NOMO-1 treated with dmso at 0.1 percent for 144 hours (cell line): ENCODE measurements around the gene IFNL4.
"Not testable (repeated sequence)": the region's sequence is repeated elsewhere in the genome, so short reads cannot be mapped to it uniquely, and the experiment has no call there.

Experiments used
- DNase-seq: peaks from one replicate; lab custom pipeline; 2025; ENCODE audit not compliant: unreplicated experiment; lab: John Stamatoyannopoulos, UW

IFNL4 gene

DNA sequence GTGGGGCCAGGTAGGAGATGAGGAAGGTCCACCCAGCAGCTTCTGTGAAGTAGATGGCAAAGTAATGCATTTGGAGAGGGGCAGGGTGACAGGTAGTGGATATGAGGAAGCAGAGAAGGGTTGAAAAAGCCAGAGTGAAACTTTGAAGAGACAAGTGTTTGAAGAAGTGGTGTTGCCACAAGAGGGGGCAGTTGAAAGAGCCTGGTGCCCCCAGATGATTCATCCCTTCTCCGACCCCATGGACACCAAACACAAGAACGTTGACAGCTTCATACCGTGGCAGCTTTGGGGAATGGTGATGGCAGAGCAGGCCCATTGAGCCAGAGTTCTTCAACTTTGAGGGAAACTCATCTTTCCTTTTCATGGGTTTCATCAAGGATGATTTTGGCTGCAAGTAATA lies 23.7 kb downstream of the IFNL4 start:
- peak; percentile 13 for DNase-seq

- no peak for DNase-seq
These were observed 24.9 kb downstream of the IFNL4 start for GRCh38 chr19:39223703-39224279.

- not testable (repeated sequence) for DNase-seq
These were observed 29.5 kb downstream of the IFNL4 start for GRCh38 chr19:39219108-39219507.

DNA sequence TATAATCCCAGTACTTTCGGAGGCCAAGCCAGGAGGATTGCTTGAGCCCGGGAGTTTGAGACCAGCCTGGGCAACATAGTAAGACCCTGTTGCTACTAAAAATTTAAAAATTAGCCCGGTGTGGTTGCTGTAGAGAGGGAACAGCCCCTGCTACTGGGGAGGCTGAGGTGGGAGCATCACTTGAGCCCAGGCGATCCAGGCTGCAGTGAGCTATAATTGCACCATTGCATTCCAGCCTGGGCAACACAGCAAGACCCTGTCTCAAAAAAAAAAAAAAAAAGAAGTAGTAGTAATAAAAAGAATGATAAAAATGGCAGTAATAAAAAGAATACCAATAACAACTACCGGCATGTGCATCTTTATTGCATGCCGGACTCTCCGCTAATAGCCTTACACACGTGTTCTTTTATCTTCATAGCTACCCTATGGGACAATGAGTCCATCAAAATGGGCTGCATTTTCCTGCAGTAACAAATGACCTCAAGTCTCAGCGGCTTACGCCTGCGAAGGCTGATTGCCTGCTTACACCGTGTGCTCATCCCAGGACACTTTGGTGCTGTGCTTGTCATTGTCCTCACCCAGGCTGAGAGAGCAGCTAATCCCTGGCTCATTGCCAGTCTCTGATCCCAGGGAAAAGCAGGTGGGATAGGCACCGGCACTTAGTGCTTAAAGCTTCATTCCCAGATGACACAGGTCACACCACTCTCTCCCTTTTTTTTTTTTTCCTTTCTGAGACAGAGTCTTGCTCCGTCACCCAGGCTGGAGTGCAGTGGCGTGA lies 30.2 kb downstream of the IFNL4 start:
- no peak for DNase-seq

- no peak for DNase-seq
These were observed 31.6 kb downstream of the IFNL4 start for GRCh38 chr19:39217094-39217493.

DNA sequence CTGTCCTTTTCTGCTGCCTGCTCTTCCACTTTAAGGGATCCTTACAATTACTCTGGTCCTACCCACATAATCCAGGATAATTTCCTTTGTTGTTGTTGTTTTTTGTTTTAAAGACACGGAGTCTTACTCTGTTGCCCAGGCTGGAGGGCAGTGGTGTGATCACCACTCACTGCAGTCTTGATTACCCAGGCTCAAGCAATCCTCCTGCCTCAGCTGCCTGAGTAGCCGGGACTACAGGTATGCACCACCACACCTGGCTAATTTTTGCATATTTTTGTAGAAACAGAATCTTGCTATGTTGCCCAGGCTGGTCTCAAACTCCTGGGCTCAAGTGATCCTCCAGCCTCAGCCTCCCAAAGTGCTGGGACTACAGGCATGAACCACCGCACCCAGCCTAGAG lies 33.3 kb downstream of the IFNL4 start:
- DNase-seq: not testable (repeated sequence)

GRCh38 chr19:39212375-39212742 lies 36.3 kb downstream of the IFNL4 start:
- DNase-seq: no peak

GRCh38 chr19:39211731-39212374 lies 36.8 kb downstream of the IFNL4 start:
- DNase-seq: no peak

DNA sequence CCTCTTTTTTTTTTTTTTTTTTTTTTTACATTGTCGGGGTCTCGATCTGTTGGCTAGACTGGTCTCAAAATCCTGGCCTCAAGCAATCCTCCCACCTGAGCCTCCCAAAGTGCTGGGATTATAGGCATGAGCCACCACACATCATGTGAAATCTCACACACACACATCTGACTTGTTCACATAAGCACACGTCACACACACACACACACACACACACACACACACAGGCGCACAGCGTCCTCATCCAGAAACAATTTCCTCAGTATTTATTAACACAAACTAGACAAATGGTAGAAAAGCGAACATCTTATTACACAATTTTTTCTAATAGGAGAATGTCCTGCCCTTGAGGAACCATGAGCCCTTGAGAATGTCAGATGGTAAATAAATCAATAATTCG lies 39.5 kb downstream of the IFNL4 start:
- no peak for DNase-seq

GRCh38 chr19:39208175-39208795 lies 40.4 kb downstream of the IFNL4 start:
- DNase-seq: no peak

DNA sequence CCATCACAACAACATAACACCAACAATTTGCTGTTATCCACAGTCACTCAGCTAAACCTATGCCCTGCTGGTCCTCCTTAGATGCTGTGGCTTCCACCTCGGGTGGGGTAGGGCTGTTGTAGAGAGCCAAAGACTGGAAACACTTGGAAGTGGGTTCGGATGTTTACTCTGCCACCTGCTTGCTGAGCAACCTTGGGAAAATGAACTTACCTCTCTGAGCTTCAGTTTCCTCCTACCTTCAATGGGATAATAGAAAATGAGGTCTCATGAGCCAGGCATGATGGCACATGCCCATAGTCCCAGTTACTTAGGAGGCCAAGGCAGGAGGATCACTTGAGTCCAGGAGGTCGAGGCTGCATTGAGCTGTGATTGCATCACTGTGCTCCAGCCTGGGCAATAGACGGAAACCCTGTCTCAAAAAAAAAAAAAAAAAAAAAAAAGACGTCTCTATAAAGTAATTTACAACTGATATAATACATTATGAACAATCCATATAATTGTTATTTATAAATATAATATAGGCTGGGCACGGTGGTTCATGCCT lies 41.3 kb downstream of the IFNL4 start:
- no peak for DNase-seq

DNA sequence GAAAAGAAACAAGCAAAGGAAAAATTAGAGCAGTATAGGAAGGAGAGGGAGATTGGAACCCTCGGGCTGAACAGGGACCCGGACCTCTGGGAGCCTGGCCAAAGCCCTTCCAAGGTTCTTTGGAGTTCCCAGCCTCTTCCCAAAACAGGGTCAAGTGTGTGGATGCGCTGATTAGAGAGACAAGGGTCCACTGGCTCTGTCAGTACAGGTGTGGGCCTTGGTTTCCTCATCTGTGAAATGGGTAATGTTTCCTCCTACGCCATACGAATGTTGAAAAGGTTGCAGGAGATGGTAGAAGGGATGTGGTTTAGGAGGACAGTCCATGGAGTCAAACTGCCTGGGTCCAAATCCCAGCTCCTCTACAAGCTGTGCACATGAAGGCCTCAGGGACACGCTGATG lies 42.5 kb downstream of the IFNL4 start:
- DNase-seq: no peak

- no peak for DNase-seq
These were observed 43.2 kb downstream of the IFNL4 start for GRCh38 chr19:39205449-39205764.

DNA sequence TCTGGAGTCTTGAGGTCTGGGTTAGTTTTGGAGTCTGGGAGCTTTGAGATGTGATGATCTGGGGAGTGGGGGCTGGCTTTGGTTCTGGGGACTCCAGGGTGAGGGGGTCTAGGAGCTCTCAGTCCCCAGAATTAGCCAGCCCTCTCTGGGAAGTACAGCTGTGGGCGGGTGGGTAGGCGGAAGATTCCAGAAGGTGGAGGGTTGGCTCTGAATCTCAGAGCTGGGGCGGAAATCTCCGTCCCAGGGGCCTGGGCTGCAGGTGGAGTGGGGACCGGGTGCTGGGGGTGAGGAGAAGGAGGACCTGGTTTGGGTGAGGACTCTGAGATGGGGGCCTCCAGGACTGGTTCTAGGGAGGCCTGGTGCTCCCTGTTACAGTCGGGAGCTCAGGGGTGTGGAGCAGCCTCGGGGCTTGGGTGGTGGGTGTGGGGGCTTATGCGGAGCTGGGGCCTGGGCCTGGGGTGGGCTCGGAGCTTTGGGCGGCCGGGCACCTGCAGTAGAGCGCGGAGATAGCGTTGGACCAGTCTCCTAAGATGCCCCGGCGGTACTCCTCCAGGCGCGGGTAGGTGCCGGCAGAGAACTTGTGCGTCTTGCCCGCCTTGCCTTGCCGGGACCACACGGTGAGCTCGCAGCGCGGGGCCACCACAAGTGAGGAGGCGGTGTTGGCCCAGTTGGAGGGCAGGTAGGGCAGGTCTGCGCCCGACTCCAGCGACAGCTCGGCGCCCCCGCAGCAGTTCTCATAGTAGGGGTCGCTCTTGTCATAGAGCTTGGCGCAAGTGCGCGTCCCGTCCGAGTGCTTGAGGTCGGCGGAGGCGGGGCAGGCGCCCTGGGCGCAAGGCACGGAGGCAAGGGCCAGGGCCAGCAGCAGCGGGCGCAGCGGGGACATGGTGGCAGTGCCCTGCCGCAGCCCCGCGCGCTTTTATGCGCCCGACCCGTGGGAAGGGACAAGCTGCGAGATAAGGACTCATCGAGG lies 45.0 kb downstream of the IFNL4 start, which contains the start of gene SYCN:
Gene SYCN (minus strand): TSS at position 892 of the 970 bp plus-strand sequence. CDS start 9 bp downstream, at position 883.
- no peak for DNase-seq

DNA sequence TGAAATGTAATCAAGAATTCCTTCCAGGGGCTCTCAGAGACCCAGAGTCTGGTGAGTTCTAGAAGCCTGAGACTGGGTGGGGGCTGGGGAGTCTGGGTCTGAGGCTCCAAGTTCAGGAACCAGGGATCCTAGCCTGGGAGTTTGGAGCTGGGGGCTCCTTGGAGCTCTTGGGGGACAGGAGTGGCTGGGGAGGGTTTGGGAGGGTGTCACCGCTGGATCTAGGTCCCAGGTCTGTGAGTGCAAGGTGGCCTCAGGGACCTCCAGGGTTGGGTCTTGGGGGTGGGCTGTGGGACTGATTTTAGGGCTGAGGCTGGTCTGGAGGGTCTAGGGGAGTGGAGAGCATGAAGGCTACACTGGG lies 45.7 kb downstream of the IFNL4 start:
- no peak for DNase-seq

- no peak for DNase-seq
These were observed 47.9 kb downstream of the IFNL4 start for GRCh38 chr19:39200803-39201115.

- no peak for DNase-seq
These were observed 48.4 kb downstream of the IFNL4 start for GRCh38 chr19:39200066-39200802.

DNA sequence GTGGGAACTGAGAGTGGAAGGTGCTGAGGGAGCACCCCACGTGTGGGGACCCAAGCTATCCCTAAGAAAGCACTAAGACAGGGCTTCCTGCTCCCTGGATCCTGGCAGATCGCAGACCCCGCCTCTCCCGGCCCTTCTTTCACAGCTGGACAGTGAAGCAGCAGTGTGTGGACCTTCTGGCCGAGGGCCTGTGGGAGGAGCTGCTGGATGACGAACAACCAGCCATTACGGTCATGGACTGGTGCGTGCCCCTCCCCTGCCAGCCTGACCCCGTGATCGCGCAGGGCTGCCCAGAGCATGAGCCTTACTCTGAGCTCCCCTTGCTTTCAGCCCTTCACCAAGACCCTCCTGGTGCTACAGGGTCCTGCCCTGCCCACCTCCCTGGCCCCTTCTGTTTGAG lies 49.6 kb downstream of the IFNL4 start:
- no peak for DNase-seq

GRCh38 chr19:39197808-39198207 lies 50.8 kb downstream of the IFNL4 start:
- DNase-seq: no peak
